Gastrocnemius medialis (tissue), 4 donors: ENCODE data around the gene AMHR2.

Source experiments
- CTCF ChIP-seq, 5 experiments: fragments of 450-650 bp in 3 of 5; fragments of 200-600 bp in 2 of 5; sonication (generic) in 2 of 5; IDR thresholded peaks in 4 of 5; conservative IDR thresholded peaks in 1 of 5; 1 replicate in 4 of 5; 2 replicates in 1 of 5; pipeline ENCODE4 v1.5.1; 2016 to 2019; ENCODE audit warnings: antibody characterized with exemption in 5 of 5, mild to moderate bottlenecking in 3 of 5, moderate library complexity in 3 of 5
- POLR2A ChIP-seq, 2 donors: fragments of 450-650 bp; IDR thresholded peaks; one replicate each; pipeline ENCODE4 v1.6.1; 2017; ENCODE audit warnings: antibody characterized with exemption in 2 of 2, mild to moderate bottlenecking in 2 of 2, moderate library complexity in 2 of 2

- TF ChIP-seq CTCF (IDR thresholded peaks at IDR 0.05 in 4 of 5, conservative IDR thresholded peaks at IDR 0.05 in 1 of 5) (no peak), POLR2A (IDR thresholded peaks at IDR 0.05) (no peak)
Measured at GRCh38 chr12:53454707-53455106, 31.1 kb downstream of the AMHR2 start.
